GM21390 (cell line): ENCODE results near the gene CFAP46.
"Not testable (repeated sequence)": the region's sequence is repeated elsewhere in the genome, so short reads cannot be mapped to it uniquely, and the experiment has no call there.

ENCODE experiments used
- ATAC-seq: cut with Tn5 transposase; IDR thresholded peaks from one replicate; pipeline ENCODE4 v1.9.1; 2021; ENCODE audit not compliant: unreplicated experiment

The CFAP46 gene

DNA sequence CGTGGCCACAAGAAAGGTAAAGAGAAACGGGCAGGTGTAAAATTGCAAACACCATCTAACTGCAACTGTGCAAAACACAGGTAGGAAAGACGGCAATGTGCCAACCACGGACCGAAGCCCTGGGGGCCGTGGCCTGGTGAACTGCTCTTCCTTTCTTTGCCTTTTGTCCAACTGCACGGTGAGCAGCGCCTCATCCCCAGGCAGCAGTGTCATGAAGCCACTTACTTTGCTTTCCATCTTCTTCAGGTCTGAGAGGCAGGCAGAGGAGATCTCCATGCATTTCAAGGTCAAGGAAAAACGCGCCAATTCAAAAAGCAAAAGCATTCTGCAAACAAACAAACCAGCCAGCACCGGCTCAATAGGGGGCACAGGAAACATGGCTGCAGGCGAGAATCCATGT lies 12.9 kb downstream of the CFAP46 start:
- no peak for ATAC-seq

DNA sequence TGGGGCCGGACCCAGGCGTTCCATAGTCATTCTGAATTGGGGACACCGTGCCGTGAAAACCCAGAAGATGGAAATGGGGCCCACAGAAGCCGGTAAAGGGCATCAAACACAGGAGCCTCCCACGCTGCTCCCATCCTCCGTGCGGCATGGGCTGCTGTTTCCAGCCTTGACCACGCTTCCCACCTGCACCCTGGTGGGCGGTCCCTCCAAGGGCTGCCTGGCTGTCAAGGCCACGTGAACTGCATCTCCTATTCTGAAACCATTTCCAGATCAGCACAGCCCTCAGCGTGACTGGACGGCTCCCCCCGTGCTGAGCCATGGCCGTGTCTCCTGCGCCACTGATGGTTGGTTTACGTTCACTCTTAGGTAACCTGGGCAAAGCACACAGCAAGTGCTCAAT lies 14.1 kb downstream of the CFAP46 start:
- no peak for ATAC-seq

DNA sequence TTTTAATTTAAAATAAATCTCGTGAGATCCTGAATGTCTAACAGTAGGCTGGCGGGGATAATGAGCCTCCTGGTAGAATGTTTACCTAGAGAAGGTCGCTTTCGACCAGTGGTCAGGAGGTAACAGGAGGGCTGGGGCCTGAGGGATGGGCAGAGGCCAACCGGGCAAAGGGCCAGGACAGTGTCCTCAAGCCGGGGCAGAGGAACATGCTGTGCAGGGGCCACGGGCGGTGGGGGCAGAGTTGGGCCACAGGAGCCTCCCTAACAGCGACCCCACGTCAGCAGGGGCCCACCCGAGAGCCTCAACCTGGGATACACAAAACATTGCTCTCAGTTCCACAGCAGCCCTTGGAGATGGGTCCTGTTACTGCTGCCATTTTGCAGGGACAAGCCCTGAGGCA lies 14.5 kb downstream of the CFAP46 start:
- no peak for ATAC-seq

DNA sequence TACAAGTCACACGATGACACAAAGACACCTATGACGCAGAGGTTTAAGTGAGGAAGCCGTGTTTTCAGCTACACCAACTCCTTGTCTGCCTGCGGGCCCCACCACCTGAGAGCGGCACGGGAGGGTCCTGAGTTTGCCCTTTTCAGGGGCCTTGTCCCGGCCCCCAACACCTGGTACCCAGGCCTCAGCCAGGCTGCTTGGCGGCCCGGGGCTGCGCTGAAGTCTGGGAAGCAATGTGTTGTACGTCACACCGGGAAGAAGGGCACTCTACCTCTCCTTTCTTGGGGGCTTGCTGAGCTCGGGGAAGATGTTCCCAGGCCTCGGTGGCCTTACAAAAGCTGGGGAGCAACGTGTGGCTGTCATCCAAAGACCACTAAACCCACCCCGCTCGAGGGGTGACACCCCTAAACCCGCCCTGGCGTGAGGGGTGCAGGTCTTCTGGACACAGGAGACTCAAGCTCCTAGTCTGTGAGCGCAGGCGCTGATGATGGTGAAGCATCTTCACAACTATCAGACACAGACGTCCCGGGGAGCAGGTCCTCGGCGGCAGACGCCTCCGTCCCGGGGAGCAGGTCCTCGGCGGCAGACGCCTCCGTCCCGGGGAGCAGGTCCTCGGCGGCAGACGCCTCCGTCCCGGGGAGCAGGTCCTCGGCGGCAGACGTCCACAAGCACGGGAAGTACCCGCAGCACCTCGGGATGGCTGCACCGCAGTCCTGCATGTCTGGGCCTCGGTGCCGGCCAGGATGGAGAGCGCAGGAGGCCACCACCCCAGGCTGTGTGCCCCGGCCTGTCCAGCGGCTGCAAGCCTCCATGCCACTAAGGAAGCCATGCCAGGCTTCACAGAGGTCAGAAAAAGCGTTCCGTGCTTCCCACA lies 15.4 kb downstream of the CFAP46 start:
- ATAC-seq = no peak

DNA sequence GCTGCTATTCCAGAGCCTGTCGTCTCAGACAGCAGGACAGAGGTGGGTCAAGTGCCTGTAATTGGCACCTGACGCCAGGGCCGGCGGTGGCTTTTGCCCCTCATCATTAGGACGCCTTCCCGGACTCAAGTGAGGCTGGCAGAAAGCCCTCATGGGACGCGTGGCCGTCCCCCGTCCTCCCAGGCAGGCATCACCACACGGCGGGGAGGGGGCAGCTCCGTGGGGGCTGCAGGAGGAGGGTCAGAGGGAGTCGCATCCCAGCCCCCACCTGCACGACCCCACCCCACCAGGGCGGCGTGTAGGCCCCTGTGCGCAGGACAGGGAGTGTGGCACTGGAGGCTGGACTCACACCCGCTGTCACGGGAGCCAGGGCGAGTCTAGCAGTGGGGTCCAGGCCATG lies 16.3 kb downstream of the CFAP46 start:
- no peak for ATAC-seq

DNA sequence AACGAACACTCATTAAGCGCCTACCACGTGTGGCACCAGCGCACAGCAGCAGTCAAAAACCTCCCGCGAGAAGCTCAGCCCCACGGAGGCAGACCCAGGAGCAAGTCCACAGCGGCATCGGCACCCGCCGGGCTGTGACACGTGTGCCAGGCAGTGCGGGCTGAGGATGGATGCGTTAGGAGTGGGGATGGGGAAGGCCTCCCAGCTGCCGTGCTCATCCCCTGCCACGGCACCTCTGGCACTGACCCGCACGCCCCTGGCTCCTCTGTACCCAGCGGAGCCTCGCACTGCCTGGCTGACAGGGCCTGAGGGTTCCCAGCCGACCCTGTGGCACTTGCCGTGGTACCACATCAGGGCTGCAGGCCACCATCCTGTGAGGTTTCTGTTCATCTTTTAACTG lies 16.8 kb downstream of the CFAP46 start:
- ATAC-seq = no peak

DNA sequence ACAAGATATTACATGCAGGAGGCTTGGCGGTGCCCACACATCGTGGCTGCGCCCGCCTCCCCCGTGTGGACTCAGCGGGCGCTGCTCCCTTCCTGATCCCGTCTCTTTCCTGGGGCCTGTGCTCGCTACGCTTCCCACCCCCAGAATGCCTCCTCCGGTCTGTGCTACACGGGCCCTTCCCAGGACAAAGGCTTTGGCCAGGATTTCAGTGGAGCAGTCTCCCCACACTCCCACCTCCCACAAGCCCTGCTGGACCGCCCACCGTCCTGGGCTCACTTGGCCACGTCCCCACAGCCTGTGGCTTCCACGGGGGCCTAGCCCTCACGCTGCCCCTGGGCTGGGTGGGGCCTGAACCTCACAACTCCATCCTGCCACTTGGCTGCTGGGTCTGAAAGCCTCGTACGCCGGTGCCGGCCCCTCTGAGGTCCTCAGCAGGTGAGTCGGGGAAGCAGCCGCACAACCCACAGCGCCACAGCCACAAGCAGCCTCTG lies 17.3 kb downstream of the CFAP46 start:
- no peak for ATAC-seq

DNA sequence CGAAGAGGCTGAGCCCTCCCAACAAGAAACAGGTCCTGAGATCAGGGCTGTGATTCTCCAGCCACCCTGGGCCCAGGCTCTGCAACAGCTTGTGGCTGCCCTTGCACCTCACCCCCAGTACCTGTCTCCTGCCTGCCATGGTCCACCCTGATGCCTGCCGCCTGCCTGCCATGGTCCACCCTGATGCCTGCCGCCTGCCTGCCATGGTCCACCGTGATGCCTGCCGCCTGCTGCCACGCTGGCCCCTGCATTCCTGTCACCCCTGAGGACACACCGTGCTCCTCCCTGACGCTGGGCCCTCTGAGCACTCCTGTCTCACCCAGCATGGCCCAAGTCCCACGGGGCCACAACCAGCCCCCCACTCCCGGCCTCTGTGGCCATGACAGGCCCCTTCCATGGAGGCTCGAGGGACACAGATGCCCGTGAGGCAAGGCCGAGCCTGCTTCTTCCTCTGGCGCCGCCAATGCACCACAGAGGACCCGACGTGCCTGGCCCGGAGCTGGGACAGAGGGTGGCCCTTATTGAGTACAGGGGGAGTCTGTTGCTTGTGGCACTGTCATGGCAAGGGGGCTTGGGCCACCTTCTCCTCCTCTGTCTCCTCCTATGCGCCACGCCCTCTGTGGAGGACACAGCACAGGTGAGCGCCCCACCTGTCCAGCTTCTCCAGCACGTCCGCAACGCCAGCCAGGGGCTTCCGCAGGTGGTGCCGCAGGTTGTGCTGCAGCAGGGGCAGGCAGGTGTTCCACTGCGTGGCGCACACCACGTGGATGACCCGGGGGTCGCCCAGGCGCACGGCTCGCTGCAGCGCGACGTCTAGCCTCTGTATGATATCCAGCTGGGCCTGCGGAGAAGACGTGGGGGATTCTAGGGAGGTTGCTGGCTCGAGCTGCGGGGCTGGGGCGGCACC lies 18.1 kb downstream of the CFAP46 start:
- no peak for ATAC-seq

DNA sequence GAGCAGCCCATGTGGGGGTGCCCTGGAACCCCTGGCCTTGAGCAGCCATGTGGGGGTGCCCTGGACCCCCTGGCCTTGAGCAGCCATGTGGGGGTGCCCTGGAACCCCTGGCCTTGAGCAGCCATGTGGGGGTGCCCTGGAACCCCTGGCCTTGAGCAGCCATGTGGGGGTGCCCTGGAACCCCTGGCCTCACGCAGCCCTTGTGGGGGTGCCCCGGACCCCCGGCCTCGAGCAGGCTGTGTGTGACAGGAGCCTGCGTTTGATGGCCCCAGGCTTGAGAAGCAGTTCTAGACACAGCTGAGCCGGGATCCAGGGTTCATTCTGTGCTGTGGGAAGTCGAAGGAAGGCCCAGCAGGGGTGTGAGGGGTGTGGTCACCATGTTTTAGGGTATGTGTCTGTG lies 19.0 kb downstream of the CFAP46 start:
- not testable (repeated sequence) for ATAC-seq

DNA sequence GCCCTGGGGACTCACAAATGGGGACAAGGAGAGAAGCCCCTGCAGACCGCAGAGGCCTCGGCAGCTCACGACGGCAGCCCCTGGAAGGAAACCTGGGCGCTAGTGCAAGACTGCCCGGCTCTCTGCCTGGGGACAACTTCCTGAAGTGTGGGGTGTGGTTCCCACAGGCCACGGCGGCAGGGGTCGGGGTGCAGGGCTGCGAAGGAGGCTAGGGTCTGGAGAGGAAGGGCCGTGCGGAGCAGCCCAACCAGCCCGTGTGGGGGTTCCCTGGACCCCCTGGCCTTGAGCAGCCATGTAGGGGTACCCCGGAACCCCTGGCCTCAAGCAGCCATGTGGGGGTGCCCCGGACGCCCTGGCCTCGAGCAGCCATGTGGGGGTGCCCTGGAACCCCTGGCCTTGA lies 19.5 kb downstream of the CFAP46 start:
- no peak for ATAC-seq

DNA sequence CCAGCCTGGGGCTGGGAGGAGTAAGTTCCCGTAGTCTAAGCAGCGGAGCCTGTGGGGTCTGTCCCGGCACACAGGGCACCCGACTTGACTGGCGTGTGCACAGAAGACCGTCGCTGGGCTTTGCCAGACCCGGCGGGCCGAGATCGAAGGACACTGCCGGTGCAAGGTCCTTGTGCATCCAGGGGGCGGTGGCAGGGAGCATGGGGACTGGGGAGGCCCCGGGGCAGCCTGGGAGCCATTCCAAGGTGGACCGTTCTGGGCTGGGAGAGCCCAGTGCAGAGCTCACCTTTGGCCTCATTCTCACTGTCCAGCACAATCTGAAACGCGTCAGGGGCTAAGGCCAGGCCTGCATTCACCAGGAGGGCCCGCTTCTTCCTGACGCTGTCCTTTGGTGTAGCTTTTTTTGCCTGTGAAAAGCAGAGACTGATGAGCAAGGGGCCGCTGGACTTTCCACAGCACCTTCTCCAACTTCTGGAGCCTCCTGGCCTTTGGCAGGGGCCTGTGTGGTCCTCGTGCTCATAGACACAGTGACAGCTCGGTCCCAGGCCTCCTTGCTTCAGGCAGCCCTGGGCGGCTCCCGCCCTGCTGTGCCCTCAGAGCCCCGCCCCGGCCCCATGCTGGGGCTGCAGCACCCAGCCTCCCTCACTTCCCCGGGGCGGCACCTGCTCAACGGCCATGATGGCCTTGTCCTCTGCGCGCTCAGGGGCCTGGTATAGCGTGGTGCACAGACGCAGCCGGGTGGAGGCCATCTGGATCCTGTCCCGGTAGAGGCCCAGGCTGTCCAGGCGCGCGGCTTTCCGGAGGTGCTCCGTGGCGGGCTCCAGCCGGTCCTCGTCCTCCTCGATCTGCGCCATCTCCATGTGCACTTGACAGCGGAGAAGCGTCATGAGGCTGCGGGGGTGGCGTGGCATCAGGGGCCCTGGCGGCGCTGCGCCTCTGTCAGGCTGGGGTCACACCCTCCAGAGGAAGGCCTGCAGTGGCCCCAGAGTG lies 20.3 kb downstream of the CFAP46 start:
- no peak for ATAC-seq

DNA sequence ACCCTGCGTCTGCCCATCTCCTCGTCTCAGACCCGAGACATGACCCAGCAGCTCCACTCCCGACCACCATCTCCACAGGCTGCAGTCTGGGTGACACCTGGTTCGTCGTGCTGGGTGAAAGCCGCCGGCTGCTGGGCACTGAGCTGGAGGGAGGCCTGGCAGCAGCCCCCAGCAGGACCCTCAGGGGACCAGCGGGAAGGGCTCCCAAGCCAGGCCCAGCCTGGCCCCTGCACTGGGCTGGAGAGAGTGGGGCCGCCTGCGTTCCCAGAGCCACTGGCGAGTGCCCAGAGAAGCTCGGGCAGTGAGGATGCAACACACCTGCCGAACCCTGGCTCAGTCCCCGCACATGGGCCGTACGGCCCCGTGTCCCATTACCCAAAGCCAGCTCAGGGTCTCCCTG lies 21.3 kb downstream of the CFAP46 start:
- ATAC-seq = no peak

DNA sequence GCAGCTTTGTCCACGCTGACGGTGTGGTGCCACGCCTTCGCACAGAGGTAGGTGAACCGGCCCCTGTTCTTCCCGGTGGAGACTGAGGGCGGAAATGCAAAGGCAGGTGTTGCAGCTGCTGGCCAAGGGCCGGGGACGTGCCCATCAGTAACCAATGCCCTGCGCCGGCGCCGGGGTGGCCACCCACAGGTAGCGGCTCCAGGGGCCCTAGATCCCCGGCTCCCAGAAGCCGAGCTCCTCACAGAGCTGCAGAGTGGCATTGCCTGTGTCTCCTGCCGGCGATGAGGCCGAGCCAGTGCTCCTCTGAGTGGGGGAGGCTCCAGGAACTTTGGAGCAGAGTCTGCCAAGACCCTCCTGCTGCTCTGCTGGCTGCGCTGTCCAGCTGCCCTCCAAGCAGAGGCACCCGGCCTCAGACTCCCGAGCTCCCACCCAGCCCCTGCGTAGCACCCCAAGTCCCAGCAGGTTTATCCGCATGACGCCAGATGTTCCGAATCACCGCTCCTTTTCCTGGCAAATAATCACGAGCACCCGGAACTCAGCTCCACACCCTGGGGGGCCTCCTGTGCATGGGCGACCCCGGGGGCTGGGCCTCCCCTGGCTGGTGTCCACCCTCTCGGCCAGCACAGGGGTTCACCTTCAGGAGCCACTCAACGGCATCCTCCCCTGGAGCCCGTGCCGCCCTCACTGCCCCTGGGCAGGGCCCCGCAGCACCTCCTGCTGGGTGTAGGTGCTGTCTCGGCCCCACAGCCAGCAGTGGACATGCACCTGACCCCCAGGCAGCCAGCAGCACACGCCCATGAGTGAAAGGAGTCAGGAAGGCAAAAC lies 22.1 kb downstream of the CFAP46 start:
- ATAC-seq = no peak

DNA sequence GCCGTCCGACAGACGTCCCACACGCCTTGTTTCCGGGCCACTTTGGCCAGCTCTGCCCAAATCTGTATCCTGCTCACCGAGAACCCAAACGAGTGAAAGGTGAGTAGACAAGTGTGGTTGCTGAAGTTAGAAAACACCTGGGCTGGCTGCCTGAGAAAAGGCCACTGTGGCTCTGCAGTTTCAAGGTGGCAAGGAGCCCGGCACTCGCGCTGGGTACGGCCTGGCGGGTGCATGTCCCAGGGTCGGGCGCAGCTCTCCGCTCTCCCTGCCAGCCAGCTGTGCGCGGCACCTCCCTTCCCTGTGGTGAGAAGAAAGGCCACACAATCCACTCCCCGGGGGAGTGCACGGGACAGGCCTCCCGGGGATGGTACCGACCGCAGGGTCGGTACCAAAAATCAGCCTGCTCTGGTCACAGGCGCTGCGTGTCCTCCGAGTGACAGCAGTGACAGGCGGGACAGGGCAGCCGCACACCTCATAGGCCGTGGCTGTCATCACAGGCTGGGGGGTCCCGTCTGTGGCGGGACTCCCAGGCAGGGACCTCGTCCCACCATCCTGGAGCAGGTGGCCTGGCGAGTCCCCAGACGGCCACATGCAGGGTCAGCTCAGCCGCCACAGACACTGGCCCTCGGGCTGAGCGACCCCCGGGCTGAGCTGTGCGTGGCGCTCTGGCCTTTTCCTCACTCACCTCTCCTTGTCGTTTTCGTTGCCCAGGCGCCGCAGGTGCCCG lies 22.8 kb downstream of the CFAP46 start:
- no peak for ATAC-seq

DNA sequence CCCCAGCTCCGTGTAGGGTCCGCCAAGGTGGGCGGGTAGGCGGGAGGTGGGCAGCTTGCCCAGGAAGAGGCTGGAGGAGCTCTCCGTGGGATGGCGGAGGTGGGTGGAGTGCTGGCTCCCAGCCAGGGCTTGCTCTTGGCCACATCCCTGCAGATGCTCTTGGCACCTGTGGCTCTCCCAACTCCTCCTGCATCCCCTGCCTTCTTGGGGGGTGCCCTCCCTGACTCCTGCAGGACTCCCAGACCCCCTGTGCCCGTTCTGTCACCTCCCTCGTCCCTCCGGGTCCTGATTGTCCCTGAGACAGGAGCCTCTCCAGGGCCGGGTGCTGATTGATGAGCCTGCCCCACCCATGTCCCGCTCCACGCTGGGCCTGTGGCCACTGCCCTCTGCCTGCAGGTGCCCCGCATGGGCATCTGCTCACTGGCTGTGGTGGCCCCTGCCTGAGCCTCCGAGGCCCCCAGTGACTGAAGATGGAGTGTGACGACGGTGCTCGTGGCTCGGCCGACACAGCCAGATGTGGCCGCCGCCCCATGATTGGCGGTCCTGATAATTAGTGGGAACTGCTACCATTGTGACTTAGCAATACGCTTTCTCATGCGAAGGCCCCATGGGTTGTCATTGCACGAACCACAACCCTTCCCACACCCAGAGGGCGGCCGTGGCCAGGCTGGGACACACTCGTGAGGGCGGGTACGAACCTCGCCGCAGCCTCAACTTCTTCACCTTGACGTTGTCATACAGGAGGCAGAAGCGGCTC lies 23.6 kb downstream of the CFAP46 start:
- no peak for ATAC-seq

DNA sequence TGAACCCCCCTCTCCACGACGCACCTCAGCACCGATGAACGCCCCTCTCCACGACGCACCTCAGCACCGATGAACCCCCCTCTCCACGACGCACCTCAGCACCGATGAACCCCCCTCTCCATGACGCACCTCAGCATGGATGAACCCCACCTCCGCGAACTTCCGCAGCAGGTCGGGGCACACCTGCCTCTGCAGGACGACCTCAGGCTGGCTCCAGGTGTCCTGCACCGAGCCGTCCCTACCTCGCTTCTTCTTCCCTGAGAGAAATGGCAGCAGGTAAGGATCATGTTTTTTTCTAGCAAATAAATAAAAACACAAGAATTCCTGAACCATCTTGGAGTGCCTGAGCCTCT lies 24.1 kb downstream of the CFAP46 start:
- no peak for ATAC-seq

DNA sequence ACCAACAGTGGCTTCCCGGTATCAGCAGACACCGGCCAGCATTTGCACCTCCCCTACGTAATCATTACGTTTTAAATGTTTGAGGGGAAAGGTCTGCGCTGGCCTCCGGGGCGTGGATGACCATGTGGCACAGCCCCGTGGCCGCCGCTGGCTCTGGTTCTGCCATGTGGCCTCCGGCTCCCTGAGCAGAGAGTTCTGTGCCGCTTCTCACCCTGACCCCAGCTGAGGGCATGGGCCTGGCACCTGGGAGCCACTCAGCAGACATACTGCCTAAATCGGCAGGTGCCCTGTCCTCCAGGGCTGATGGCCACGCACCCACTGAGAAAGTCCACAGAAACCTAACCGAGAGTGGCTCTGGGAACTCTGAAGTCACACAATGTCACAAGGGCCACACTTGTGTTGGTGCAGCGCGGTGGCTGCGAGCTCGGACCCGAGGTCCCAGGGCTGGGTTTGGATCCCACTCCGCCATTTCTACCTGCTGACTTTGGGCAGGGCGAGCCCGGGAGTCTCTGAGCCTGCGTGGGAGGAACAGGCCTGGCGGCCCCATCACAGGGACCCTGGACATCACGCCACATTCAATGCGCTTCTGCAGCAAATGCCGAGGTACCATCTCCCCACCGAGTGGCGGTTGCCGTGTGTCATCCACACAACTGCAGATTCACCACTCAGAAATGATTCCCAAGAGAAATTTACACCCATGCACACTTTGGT lies 25.3 kb downstream of the CFAP46 start:
- no peak for ATAC-seq

DNA sequence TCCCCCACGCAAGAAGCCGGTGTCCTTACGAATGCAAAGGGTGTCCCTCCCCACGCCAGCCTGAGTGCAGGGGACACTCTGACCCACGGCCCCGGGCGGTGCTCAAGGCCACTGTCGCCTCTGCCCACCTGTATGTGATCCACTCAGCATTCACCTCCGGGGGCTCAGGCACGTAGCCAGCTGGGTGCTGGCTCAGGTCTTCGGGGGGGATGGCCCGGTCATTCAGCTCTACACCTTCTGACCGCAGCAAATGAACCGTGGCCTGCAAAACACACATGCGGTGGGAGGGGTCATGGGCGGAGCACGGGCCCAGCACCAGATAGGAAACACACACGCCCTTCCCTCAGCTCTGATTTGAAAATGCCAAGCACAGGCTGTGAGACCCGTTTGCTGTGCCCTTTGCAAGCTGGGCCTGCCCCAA lies 25.9 kb downstream of the CFAP46 start:
- ATAC-seq = no peak
